ENCODE data around the gene PIKFYVE.
"Not testable (repeated sequence)": the region's sequence is repeated elsewhere in the genome, so short reads cannot be mapped to it uniquely, and the experiment has no call there.

PIKFYVE gene

GRCh38 chr2:208370881-208371633, 105.0 kb downstream of the PIKFYVE start:
- DNase-seq, result no peak

- no peak for DNase-seq
Measured at GRCh38 chr2:208371634-208371935, 105.5 kb downstream of the PIKFYVE start.

- peak in 1 of 2 experiments; percentile 67 for DNase-seq
Measured at GRCh38 chr2:208373460-208374089, 107.5 kb downstream of the PIKFYVE start.

GRCh38 chr2:208375491-208376068, 109.5 kb downstream of the PIKFYVE start:
- no peak for DNase-seq

GRCh38 chr2:208377344-208377860, 111.3 kb downstream of the PIKFYVE start:
- not testable (repeated sequence) for DNase-seq

GRCh38 chr2:208379192-208379591, 113.1 kb downstream of the PIKFYVE start:
- no peak for DNase-seq

- DNase-seq, result no peak
Measured at GRCh38 chr2:208384637-208385036, 118.6 kb downstream of the PIKFYVE start.

- DNase-seq, result no peak
Measured at GRCh38 chr2:208386541-208386940, 120.5 kb downstream of the PIKFYVE start.

GRCh38 chr2:208389940-208390339, 123.9 kb downstream of the PIKFYVE start:
- DNase-seq, result no peak

GRCh38 chr2:208392300-208392699, 126.2 kb downstream of the PIKFYVE start:
- DNase-seq, result peak in 1 of 2 experiments; percentile 17

- not testable (repeated sequence) for DNase-seq
Measured at GRCh38 chr2:208396796-208397195, 130.7 kb downstream of the PIKFYVE start.

- peak in 1 of 2 experiments; percentile 5 for DNase-seq
Measured at GRCh38 chr2:208399201-208399600, 133.1 kb downstream of the PIKFYVE start.

GRCh38 chr2:208406474-208407451, 140.7 kb downstream of the PIKFYVE start, which contains the start of gene PTH2R:
Gene PTH2R (plus strand): TSS chr2:208406792. CDS start chr2:208407044, 252 bp downstream.
- DNase-seq, result peak; percentile 28 to 65

GRCh38 chr2:208407667-208408066, 141.6 kb downstream of the PIKFYVE start:
- DNase-seq, result peak; percentile 11 to 53
